Activated B cell treated with CpG ODN at 0.5 μM for 24 hours (primary cell): ENCODE data around the gene CEP95. TPM values are rescaled to one million over a fixed set of nuclear protein-coding genes. Genes with fewer than 3 reads are reported as not detected.

ENCODE experiments used
- ATAC-seq: fragments of 200-7000 bp; cut with Tn5 transposase; one replicate; pipeline ENCODE4 v1.10.0; 2021; ENCODE audit warnings: low read depth, mild to moderate bottlenecking, moderate library complexity
- CTCF ChIA-PET: fragments of 350-600 bp; sonication (Branson Sonifier 250); formaldehyde crosslinking; loops from one replicate; lab custom pipeline; 2021; ENCODE audit warnings: antibody characterized with exemption; lab: Charles Lee
- POLR2A ChIA-PET: fragments of 350-600 bp; sonication (Branson Sonifier 250); formaldehyde crosslinking; loops from one replicate; lab custom pipeline; 2021; ENCODE audit warnings: antibody characterized with exemption; lab: Charles Lee
- DNase-seq: peaks from one replicate; pipeline ENCODE4 v3.0.0; 2022
- H3K27ac Mint-ChIP-seq: one replicate; pipeline ENCODE4 v1.8.0; 2020; ENCODE audit warnings: mixed read lengths
- H3K27me3 Mint-ChIP-seq: one replicate; pipeline ENCODE4 v1.8.0; 2021; ENCODE audit warnings: mixed read lengths
- H3K36me3 Mint-ChIP-seq: one replicate; pipeline ENCODE4 v1.8.0; 2021; ENCODE audit warnings: low read depth, mixed read lengths
- H3K4me1 Mint-ChIP-seq: one replicate; pipeline ENCODE4 v1.8.0; 2021; ENCODE audit warnings: mixed read lengths
- H3K4me3 Mint-ChIP-seq: one replicate; pipeline ENCODE4 v1.8.0; 2020; ENCODE audit warnings: mild to moderate bottlenecking, mixed read lengths
- H3K9me3 Mint-ChIP-seq: one replicate; pipeline ENCODE4 v1.8.0; 2020; ENCODE audit warnings: mixed read lengths
- CTCF ChIP-seq: fragments of 200-600 bp; IDR thresholded peaks from one replicate; pipeline ENCODE4 v1.8.0; 2022; ENCODE audit warnings: antibody characterized with exemption, mild to moderate bottlenecking
- intact Hi-C: fragments of 100-400 bp; cut with micrococcal nuclease; formaldehyde crosslinking; loops from one replicate; pipeline ENCODE4 v1.15.1; 2024
- total RNA-seq: library from RNA; stranded (reverse); gene quantifications from 2 replicates; pipeline ENCODE4 v1.2.3, GENCODE V29; 2022

CEP95 gene
- total RNA-seq, 1 donor from 2014 or later, result 77.0 TPM

- no peak overlapping the region for H3K4me3 Mint-ChIP-seq
- ChIA-PET POLR2A (interaction anchor here (0.6 to 0.9 kb wide), 2 partner anchors 14 to 231 kb away, joined by 3 to 5 read pairs; partner anchors contain the start of genes CEP95 and DDX5), CTCF (no interaction called here)
- no peak for DNase-seq
- H3K27me3 Mint-ChIP-seq, result no peaks in the 10 kb centered on the region
- no peak for TF ChIP-seq CTCF
- intact Hi-C loops, result no loop called here
- no peaks in the 10 kb centered on the region for H3K9me3 Mint-ChIP-seq
- H3K36me3 Mint-ChIP-seq, result peaks cover 73% of the 10 kb centered on the region
- ATAC-seq, result no peak
- peaks cover 8% of the 10 kb centered on the region for H3K4me1 Mint-ChIP-seq
- no peak overlapping the region for H3K27ac Mint-ChIP-seq
Measured at GRCh38 chr17:64520359-64520758, 13.6 kb downstream of the CEP95 start.

- ChIA-PET CTCF (interaction anchor here (0.8 kb wide), 1 partner anchor 108 kb away, joined by 3 read pairs; no protein-coding TSS in a partner anchor), POLR2A (no interaction called here)
- intact Hi-C loops, result no loop called here
- no peaks in the 10 kb centered on the region for H3K9me3 Mint-ChIP-seq
- peaks cover 86% of the 10 kb centered on the region for H3K36me3 Mint-ChIP-seq
- ATAC-seq (no peak), DNase-seq (no peak)
- no peak overlapping the region for H3K4me3 Mint-ChIP-seq
- TF ChIP-seq CTCF, result no peak
- H3K4me1 Mint-ChIP-seq, result no peaks in the 10 kb centered on the region
- no peak overlapping the region for H3K27ac Mint-ChIP-seq
- H3K27me3 Mint-ChIP-seq, result no peaks in the 10 kb centered on the region
Measured at GRCh38 chr17:64527914-64528313, 21.1 kb downstream of the CEP95 start.

GRCh38 chr17:64529221-64529620, 22.4 kb downstream of the CEP95 start:
- DNase-seq, result no peak
- intact Hi-C loops, result no loop called here
- ChIA-PET CTCF (no interaction called here), POLR2A (no interaction called here)
- H3K36me3 Mint-ChIP-seq, result peaks cover 92% of the 10 kb centered on the region
- no peak for TF ChIP-seq CTCF
- H3K27ac Mint-ChIP-seq, result no peak overlapping the region
- H3K9me3 Mint-ChIP-seq, result no peaks in the 10 kb centered on the region
- H3K4me1 Mint-ChIP-seq, result no peaks in the 10 kb centered on the region
- no peaks in the 10 kb centered on the region for H3K27me3 Mint-ChIP-seq
- ATAC-seq, result no peak
- no peak overlapping the region for H3K4me3 Mint-ChIP-seq

GRCh38 chr17:64531955-64532371, 25.2 kb downstream of the CEP95 start:
- intact Hi-C loops, result loop anchor here (5.0 kb wide), 1 partner anchor 115 kb away; no protein-coding TSS in a partner anchor
- ChIA-PET POLR2A (interaction anchor here (0.7 kb wide), 1 partner anchor 42 kb away, joined by 4 read pairs; no protein-coding TSS in a partner anchor), CTCF (interaction anchor here (1.3 to 1.6 kb wide), 2 partner anchors 112 kb away, joined by 4 read pairs; no protein-coding TSS in a partner anchor)
- TF ChIP-seq CTCF, result no peak
- H3K9me3 Mint-ChIP-seq, result no peaks in the 10 kb centered on the region
- H3K27me3 Mint-ChIP-seq, result no peaks in the 10 kb centered on the region
- peaks cover 97% of the 10 kb centered on the region for H3K36me3 Mint-ChIP-seq
- no peak for ATAC-seq
- H3K4me1 Mint-ChIP-seq, result no peaks in the 10 kb centered on the region
- H3K27ac Mint-ChIP-seq, result no peak overlapping the region
- H3K4me3 Mint-ChIP-seq, result no peak overlapping the region
- no peak for DNase-seq

- H3K4me3 Mint-ChIP-seq, result no peak overlapping the region
- no peaks in the 10 kb centered on the region for H3K9me3 Mint-ChIP-seq
- no peak overlapping the region for H3K27ac Mint-ChIP-seq
- intact Hi-C loops, result loop anchor here (5.0 kb wide), 1 partner anchor 115 kb away; no protein-coding TSS in a partner anchor
- no peaks in the 10 kb centered on the region for H3K27me3 Mint-ChIP-seq
- POLR2A ChIA-PET, result interaction anchor here (0.6 kb wide), 1 partner anchor 33 kb away, joined by 3 read pairs; no protein-coding TSS in a partner anchor
- TF ChIP-seq CTCF, result no peak
- CTCF ChIA-PET, result interaction anchor here (1.3 kb wide), 1 partner anchor 112 kb away, joined by 4 read pairs; no protein-coding TSS in a partner anchor
- DNase-seq, result no peak
- ATAC-seq, result no peak
- no peaks in the 10 kb centered on the region for H3K4me1 Mint-ChIP-seq
- peaks cover 97% of the 10 kb centered on the region for H3K36me3 Mint-ChIP-seq
Measured at GRCh38 chr17:64532409-64532808, 25.6 kb downstream of the CEP95 start.
